Measurements from ENCODE around the gene GSTM2.

The GSTM2 gene

DNA sequence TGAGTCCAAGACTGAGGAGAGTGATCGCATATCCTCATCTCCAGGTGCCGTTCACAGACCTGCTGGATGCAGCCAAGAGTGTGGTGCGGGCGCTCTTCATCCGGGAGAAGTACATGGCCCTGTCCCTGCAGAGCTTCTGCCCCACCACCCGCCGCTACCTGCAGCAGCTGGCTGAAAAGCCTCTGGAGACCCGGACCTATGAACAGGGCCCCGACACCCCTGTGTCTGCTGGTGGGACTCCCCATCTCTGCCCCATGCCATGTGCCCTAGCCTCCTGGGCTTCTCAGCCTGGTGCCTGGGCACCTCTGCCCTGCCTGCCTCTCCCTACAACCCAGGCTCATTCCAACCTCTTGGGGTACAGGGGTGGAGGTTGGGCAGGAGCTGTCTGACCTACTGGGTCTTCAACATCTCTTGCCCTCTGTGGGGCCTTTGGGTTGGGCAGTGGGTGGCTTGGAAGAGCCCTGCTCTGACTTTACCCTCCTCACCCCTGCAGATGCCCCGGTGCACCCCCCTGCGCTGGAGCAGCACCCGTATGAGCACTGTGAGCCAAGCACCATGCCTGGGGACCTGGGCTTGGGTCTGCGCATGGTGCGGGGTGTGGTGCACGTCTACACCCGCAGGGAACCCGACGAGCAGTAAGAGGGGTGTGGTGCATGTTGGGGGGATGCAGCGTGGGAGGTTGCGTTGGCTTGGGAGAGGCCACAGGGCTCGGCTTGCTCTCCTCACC lies 41.0 kb upstream of the GSTM2 start:
- TF ChIP-seq, protein P1, sequence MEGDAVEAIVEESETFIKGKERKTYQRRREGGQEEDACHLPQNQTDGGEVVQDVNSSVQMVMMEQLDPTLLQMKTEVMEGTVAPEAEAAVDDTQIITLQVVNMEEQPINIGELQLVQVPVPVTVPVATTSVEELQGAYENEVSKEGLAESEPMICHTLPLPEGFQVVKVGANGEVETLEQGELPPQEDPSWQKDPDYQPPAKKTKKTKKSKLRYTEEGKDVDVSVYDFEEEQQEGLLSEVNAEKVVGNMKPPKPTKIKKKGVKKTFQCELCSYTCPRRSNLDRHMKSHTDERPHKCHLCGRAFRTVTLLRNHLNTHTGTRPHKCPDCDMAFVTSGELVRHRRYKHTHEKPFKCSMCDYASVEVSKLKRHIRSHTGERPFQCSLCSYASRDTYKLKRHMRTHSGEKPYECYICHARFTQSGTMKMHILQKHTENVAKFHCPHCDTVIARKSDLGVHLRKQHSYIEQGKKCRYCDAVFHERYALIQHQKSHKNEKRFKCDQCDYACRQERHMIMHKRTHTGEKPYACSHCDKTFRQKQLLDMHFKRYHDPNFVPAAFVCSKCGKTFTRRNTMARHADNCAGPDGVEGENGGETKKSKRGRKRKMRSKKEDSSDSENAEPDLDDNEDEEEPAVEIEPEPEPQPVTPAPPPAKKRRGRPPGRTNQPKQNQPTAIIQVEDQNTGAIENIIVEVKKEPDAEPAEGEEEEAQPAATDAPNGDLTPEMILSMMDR (conservative IDR thresholded peaks at IDR 0.05) = no peak
- no peak overlapping the region for H3K27ac ChIP-seq

DNA sequence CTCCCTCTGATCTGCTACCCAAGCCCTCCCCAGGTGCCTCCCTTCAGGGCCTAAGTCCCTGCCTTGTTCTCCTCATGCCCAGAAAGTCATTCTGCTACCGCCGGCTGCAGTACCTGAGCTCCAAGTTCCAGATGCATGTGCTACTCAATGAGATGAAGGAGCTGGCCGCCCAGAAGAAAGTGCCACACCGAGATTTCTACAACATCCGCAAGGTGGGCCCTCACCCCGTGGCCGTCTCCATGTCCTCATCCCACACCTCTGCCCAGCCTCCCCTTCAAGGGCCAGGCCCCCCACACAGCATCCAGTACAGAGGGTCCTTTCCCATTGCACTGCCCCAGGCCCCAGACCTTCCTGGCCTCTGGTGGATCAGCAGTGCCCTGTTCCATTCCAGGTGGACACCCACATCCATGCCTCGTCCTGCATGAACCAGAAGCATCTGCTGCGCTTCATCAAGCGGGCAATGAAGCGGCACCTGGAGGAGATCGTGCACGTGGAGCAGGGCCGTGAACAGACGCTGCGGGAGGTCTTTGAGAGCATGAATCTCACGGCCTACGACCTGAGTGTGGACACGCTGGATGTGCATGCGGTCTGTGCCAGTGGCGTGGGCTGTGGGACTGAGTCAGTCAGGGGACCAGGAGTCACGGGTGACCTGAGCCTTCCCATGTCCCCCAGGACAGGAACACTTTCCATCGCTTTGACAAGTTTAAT lies 40.0 kb upstream of the GSTM2 start:
- no peak overlapping the region for H3K27ac ChIP-seq
- TF ChIP-seq, protein P1 (conservative IDR thresholded peaks at IDR 0.05) = no peak

DNA sequence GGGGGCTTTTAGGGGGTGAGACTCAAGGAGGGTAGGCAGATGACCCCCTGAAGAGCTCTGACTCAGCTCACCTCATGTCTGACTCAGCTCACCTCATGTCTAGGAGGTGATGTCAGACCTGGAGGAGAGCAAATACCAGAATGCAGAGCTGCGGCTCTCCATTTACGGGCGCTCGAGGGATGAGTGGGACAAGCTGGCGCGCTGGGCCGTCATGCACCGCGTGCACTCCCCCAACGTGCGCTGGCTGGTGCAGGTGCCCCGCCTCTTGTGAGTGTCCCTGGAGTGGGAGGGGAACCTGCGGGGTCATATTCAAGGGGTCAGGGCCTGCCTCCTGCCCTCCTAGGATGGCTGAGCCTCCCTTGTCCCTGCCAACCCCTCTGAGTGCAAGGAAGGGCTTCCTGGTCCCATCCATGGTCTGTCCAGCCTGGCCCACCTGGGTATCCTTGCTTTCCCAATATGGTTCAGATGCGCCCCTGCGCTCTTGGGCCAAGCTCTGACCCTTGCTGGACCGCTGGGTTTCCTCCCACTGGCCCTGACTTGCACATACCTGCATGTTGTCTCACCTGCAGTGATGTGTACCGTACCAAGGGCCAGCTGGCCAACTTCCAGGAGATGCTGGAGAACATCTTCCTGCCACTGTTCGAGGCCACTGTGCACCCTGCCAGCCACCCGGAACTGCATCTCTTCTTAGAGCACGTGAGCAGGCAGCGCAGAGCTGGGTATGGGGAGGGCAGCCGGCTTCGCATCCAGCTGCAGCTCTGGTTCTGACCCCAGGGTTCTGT lies 39.1 kb upstream of the GSTM2 start:
- no peak overlapping the region for H3K27ac ChIP-seq
- TF ChIP-seq, protein P1 (conservative IDR thresholded peaks at IDR 0.05) = no peak

DNA sequence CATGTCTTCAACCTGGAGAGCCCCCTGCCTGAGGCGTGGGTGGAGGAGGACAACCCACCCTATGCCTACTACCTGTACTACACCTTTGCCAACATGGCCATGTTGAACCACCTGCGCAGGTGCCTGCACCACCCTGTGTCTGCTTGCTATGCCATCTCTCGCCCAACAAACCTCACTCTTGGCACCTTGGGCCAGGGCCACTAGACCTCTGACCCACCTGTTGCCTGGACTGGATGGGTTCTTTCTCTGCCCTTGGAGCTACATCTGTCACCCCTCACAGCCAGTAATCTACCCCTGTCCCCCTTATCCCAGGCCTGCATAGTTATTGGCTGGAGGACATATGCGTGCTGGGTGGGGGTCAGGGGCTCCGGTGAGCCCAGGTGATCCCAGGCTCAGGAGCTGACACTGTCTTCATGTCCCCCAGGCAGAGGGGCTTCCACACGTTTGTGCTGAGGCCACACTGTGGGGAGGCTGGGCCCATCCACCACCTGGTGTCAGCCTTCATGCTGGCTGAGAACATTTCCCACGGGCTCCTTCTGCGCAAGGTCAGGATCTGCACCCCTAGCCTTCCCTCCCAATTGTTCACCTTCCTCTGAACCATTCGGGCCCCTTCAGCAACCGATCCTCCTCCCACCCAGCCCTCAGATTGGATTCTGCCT lies 38.4 kb upstream of the GSTM2 start:
- no peak overlapping the region for H3K27ac ChIP-seq

DNA sequence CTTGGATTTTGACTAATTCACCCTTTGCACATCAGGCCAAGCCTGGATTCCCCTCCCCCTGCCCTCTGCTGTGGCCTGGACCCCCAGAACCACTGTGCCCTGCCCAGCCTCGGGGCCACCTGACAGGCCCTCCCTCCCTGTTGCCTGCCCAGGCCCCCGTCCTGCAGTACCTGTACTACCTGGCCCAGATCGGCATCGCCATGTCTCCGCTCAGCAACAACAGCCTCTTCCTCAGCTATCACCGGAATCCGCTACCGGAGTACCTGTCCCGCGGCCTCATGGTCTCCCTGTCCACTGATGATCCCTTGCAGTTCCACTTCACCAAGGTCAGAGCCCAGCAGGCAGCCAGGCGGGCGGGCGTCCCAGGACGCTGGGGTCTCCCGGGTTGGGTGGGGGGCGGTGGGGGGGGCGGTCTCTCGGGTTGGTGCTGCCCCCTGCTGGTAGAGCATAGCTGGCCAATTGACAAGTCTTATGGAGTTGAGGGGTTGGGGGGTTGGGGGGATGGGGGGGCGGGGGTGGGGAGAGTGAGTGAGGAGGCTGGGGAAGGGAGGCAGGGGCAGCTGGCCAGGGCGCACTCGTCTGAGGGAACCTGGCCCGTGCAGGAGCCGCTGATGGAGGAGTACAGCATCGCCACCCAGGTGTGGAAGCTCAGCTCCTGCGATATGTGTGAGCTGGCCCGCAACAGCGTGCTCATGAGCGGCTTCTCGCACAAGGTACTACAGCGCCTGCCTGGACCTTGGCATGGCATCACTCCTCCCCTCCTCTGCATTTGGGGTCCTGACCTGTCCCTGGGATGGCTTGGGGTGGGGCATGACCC lies 37.6 kb upstream of the GSTM2 start:
- no peak overlapping the region for H3K27ac ChIP-seq
- TF ChIP-seq, protein P1 (conservative IDR thresholded peaks at IDR 0.05) = peak; percentile 44

More for the DNA sequence above, 38.4 kb upstream of the GSTM2 start:
- TF ChIP-seq, protein P1 (conservative IDR thresholded peaks at IDR 0.05) = no peak

DNA sequence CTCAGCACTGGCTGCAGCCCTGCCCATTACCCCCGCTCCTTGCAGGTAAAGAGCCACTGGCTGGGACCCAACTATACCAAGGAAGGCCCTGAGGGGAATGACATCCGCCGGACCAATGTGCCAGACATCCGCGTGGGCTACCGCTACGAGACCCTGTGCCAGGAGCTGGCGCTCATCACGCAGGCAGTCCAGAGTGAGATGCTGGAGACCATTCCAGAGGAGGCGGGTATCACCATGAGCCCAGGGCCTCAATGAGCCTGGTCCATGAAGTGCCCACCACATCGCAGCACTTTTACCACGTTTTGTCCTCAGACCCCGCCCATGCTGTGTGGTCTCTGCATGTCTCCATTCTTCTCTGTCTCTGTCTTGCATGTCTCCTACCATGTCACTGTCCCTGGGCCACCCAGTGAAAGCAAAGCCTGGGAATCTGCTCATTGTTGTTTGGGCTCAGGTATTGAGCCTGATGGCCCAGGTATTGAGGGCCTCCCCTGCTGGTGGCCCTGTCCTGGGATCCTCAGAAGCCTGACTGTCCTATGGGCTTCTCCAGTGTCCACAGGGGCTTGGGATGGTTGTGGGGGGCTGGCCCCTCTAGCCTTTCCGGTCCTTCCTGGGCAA lies 36.9 kb upstream of the GSTM2 start:
- TF ChIP-seq, protein P1 (conservative IDR thresholded peaks at IDR 0.05) = no peak
- H3K27ac ChIP-seq = peak overlapping the region; percentile 53; the same call in 1 of the 2 replicates
